Adrenal gland (tissue), 12 donors: ENCODE data around the gene TM4SF5. TPM values are rescaled to one million over a fixed set of nuclear protein-coding genes. Genes with fewer than 3 reads are reported as not detected.

Experiments
- DNase-seq, 7 donors: peaks; one replicate each; pipeline ENCODE4 v3.0.0-alpha.2; 2019 to 2020
- H3K27ac ChIP-seq, 5 donors: fragments of 200-600 bp; sonication (generic) in 4 of 5; 1 replicate in 3 of 5; 2 replicates in 2 of 5; pipeline versions ENCODE4 v1.5.1 to v1.8.0; 2016 to 2020; ENCODE audit warnings: mild to moderate bottlenecking in 1 of 5
- H3K27me3 ChIP-seq: fragments of 200-600 bp; 2 replicates; pipeline ENCODE4 v1.8.0; 2021
- H3K36me3 ChIP-seq, 2 donors: fragments of 200-600 bp; replicated peaks in 1 of 2; 1 replicate in 1 of 2; 2 replicates in 1 of 2; pipeline versions ENCODE4 v1.5.1 to v1.8.0; 2018 to 2022
- H3K4me1 ChIP-seq, 2 donors: fragments of 200-600 bp; replicated peaks in 1 of 2; 1 replicate in 1 of 2; 2 replicates in 1 of 2; pipeline versions ENCODE4 v1.5.1 to v1.8.0; 2018 to 2021
- H3K4me3 ChIP-seq, 4 donors: fragments of 200-600 bp; sonication (generic) in 3 of 4; one replicate each; pipeline ENCODE4 v1.5.1; 2016 to 2018
- H3K9me3 ChIP-seq, 3 donors: fragments of 200-600 bp; sonication (generic) in 1 of 3; replicated peaks in 1 of 3; 1 replicate in 2 of 3; 2 replicates in 1 of 3; pipeline versions ENCODE4 v1.5.1 to v1.8.0; 2016 to 2021
- POLR2A ChIP-seq, 2 donors: fragments of 450-650 bp; IDR thresholded peaks; one replicate each; pipeline ENCODE4 v1.6.1; 2017; ENCODE audit warnings: antibody characterized with exemption in 2 of 2, mild to moderate bottlenecking in 2 of 2, moderate library complexity in 1 of 2
- WGBS, 4 donors: extraction: QIAGEN DNeasy Blood & Tissue Kit in 2 of 4; methylation state at CpG; one replicate each; pipeline versions ENCODE4 v1.1.5 to v1.1.7; 2013 to 2017; 5-methylcytosine and 5-hydroxymethylcytosine counted together
- intact Hi-C, 2 donors: fragments of 100-400 bp; cut with DNase I; formaldehyde crosslinking; loops; one replicate each; pipeline versions ENCODE4 v1.14.1 to v1.15.0; 2022 to 2023
- polyA plus RNA-seq, 3 donors: library from polyadenylated mRNA; stranded (reverse); fragments of 200-250 nt in 2 of 3; fragments of 350-450 nt in 1 of 3; fragmentation: Illumina TruSeq in 1 of 3; extraction: RNeasy Lipid Tissue Mini Kit (QIAGEN cat#74804) in 1 of 3; gene quantifications; one replicate each; pipeline ENCODE4 v1.2.3, GENCODE V29; 2013 to 2014
- total RNA-seq, 9 donors: library from RNA; depleted of rRNA in 4 of 9; stranded (reverse); fragments of >200 nt in 4 of 9; fragments of 120-200 nt in 1 of 9; fragmentation: NEBNext Ultra II Directional in 1 of 9; extraction: Animal tissue kit (Norgen Biotek cat#: 25700) in 1 of 9; gene quantifications; one replicate each; pipeline versions ENCODE4 v1.1.0 to v1.2.4, GENCODE V29; 2013 to 2023
- TF ChIP-seq, protein P1 (sequence below), 6 experiments: fragments of 450-650 bp in 4 of 6; fragments of 200-600 bp in 2 of 6; sonication (generic) in 1 of 6; IDR thresholded peaks; 1 replicate in 5 of 6; 2 replicates in 1 of 6; pipeline versions ENCODE4 v1.5.1 to v1.8.0; 2016 to 2021; ENCODE audit warnings: antibody characterized with exemption in 6 of 6, mild to moderate bottlenecking in 2 of 6, moderate library complexity in 1 of 6
- donor health status: healthy with polysubstance abuse.
- donor health status: Bipolar disorder and iron deficiency.
- donor health status: DM: yes; HTN: yes; CAD: no.
- donor health status: DM: no; HTN: no; CAD: no.
- donor health status: DM: no; HTN: no; CAD: no.
- donor health status: DM: yes; HTN: yes; CAD: no.

Gene TM4SF5
- total and polyA plus RNA-seq, 12 donors, result 0.17 to 0.55 (median 0.32) TPM; not detected in 9

DNA sequence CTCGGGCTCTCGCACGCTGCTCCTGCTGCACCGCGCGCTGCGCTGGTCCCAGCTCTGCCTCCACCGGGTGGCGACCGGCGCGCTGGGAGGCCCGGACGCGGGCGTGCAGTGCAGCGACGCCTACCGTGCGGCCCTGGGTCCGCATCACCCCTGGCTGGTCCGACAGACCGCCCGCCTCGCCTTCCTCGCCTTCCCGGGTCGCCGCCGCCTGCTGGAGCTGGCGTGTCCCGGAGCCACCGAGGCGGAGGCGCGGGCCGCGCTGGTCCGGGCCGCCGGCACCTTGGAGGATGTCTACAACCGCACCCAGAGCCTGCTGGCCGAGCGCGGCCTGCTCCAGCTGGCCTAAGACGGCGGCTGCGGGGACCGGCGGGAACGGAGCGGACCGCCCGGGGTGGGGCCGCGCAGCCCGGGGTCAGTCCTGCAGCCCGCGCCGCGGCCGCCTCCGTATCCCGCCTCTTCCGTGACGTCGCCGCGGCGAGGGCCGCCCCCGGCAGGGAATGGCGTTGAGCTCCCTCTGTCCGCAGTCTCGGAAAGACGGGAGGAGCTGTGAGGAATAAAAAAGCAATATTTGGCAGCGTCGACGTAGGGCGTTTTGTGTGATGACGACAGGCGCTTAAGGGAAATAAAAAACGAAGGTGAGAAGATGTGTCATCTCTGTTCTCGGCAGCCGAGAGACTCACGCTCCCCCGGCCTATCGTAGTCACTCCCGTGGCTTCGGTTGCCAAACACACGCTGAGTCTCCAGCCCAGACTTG, 18.4 kb downstream of the TM4SF5 start:
- H3K4me1 ChIP-seq, result peaks cover 4 to 44% of the 10 kb centered on the region in 2 donors
- H3K27ac ChIP-seq, result peak overlapping the region; percentile 78 to 98 (median 96)
- H3K9me3 ChIP-seq, result no peaks in the 10 kb centered on the region
- H3K27me3 ChIP-seq, result peaks cover 6% of the 10 kb centered on the region
- 0 to 1% (median 0%) methylated on average over 22 to 91 of the region's 91 CpGs for WGBS, 4 donors
- intact Hi-C loops, result loop anchor here (2.0 to 10.0 kb wide), 4 partner anchors 55 to 101 kb away; partner anchors contain the start of genes ARRB2 (in 1 of the 2), CXCL16 (in 1 of the 2), MED11 (in 1 of the 2) and ZMYND15 (in 1 of the 2)
- DNase-seq, result peak; percentile 83 to 90 (median 85)
- H3K36me3 ChIP-seq, result no peaks in the 10 kb centered on the region
- peak; percentile 87 to 92 for TF ChIP-seq POLR2A (IDR thresholded peaks at IDR 0.05)
- TF ChIP-seq, protein P1, sequence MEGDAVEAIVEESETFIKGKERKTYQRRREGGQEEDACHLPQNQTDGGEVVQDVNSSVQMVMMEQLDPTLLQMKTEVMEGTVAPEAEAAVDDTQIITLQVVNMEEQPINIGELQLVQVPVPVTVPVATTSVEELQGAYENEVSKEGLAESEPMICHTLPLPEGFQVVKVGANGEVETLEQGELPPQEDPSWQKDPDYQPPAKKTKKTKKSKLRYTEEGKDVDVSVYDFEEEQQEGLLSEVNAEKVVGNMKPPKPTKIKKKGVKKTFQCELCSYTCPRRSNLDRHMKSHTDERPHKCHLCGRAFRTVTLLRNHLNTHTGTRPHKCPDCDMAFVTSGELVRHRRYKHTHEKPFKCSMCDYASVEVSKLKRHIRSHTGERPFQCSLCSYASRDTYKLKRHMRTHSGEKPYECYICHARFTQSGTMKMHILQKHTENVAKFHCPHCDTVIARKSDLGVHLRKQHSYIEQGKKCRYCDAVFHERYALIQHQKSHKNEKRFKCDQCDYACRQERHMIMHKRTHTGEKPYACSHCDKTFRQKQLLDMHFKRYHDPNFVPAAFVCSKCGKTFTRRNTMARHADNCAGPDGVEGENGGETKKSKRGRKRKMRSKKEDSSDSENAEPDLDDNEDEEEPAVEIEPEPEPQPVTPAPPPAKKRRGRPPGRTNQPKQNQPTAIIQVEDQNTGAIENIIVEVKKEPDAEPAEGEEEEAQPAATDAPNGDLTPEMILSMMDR (IDR thresholded peaks at IDR 0.05), result peak; percentile 34 to 96 (median 68)
- peak overlapping the region in 3 of 4 donors; percentile 15 to 57 (median 44) for H3K4me3 ChIP-seq

DNA sequence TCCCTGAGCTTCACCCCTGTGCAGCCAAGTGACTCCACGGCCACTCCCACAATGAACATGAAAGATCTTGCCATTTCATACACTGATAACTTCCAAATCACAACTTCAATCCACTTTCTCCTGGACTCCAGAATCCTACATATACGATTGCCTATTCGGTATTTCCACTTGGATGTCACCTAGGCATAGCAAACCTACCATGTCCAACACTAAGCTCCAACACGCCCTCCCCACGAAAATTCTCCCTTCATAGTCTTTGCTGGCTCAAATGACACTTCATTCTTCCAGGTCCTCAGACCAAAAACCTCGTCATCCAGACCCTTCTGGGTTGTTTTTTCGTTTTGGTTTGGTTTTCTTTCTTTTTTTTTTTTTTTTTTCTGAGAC, 19.0 kb downstream of the TM4SF5 start:
- 40 to 52% (median 44%) methylated on average over 7 of the region's 7 CpGs for WGBS, 4 donors
- DNase-seq, result no peak
- Histone ChIP-seq H3K27me3 (peaks cover under 1% of the 10 kb centered on the region), H3K4me1 (peaks cover 4 to 39% of the 10 kb centered on the region in 2 donors), H3K27ac (peak overlapping the region in 4 of 5 donors; percentile 95 to 98 (median 96)), H3K36me3 (no peaks in the 10 kb centered on the region), H3K4me3 (peak overlapping the region in 2 of 4 donors; percentile 44 to 57), H3K9me3 (no peaks in the 10 kb centered on the region)
- no peak for TF ChIP-seq POLR2A (IDR thresholded peaks at IDR 0.05)
- TF ChIP-seq, protein P1 (IDR thresholded peaks at IDR 0.05), result no peak
- intact Hi-C loops, result loop anchor here in 1 of 2 donors (10.0 kb wide), 1 partner anchor 76 kb away; the partner anchor contains the start of gene ARRB2

DNA sequence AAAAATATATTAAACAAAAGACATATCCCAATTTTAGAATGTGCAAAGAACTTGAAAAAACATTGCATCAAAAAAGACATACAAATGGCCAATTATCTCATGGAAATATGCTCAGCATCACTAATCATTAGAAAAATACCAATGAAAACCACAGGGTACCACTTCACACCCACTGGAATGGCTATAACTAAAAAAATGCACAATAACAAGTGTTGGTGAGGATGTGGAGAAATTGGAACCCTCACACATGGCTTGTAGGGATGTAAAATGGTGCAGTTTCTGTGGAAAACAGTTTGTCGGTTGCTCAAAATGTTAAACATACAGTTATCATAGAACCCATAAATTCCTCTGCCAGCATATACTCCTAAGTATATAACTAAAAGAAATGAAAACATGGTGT, 23.5 kb downstream of the TM4SF5 start:
- H3K36me3 ChIP-seq, result peaks cover 0 to 21% of the 10 kb centered on the region in 2 donors
- TF ChIP-seq, protein P1 (IDR thresholded peaks at IDR 0.05), result no peak
- no peak for TF ChIP-seq POLR2A (IDR thresholded peaks at IDR 0.05)
- H3K4me3 ChIP-seq, result no peak overlapping the region
- 77 to 100% (median 89%) methylated on average over 1 of the region's 1 CpG for WGBS, 4 donors
- H3K4me1 ChIP-seq, result peaks cover 9 to 11% of the 10 kb centered on the region in 2 donors
- no peaks in the 10 kb centered on the region for H3K9me3 ChIP-seq
- H3K27ac ChIP-seq, result no peak overlapping the region
- no peaks in the 10 kb centered on the region for H3K27me3 ChIP-seq
- no peak for DNase-seq
- intact Hi-C loops, result loop anchor here in 1 of 2 donors (10.0 kb wide), 1 partner anchor 80 kb away; the partner anchor contains the start of gene ARRB2

DNA sequence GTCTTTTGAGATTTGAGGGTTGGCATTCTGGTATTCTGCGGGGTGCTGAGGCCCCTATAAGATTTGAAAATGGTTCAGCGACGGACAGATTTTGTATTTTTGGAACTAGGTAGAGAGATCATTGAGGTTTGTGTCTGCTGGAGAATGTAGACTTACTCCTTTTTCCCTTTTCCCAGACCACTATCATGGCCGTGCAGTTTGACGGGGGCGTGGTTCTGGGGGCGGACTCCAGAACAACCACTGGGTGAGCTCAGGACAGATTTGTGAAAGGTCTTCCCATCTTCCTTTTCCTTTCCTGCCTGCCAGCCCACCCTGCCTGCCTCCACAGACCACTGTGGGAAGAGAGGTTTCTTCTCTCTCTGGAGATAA, 24.9 kb downstream of the TM4SF5 start:
- Histone ChIP-seq H3K27ac (peak overlapping the region in 3 of 5 donors; percentile 46 to 82 (median 71)), H3K4me1 (peaks cover 6 to 8% of the 10 kb centered on the region in 2 donors), H3K9me3 (no peaks in the 10 kb centered on the region), H3K4me3 (peak overlapping the region; percentile 76 to 87 (median 82)), H3K27me3 (no peaks in the 10 kb centered on the region), H3K36me3 (peaks cover 0 to 21% of the 10 kb centered on the region in 2 donors)
- intact Hi-C loops, result loop anchor here in 1 of 2 donors (10.0 kb wide), 1 partner anchor 82 kb away; the partner anchor contains the start of gene ARRB2
- TF ChIP-seq POLR2A (IDR thresholded peaks at IDR 0.05), result no peak
- TF ChIP-seq, protein P1 (IDR thresholded peaks at IDR 0.05), result no peak
- DNase-seq, result peak in 2 of 7 donors; percentile 21 to 37
- 0 to 2% (median 0%) methylated on average over 7 of the region's 7 CpGs for WGBS, 4 donors
